HG03196 (cell line): ENCODE measurements around the gene APOLD1.
"Not testable (repeated sequence)": the region's sequence is repeated elsewhere in the genome, so short reads cannot be mapped to it uniquely, and the experiment has no call there.

Source experiments
- ATAC-seq: cut with Tn5 transposase; IDR thresholded peaks from one replicate; pipeline ENCODE4 v1.9.1; 2021; ENCODE audit not compliant: unreplicated experiment

Gene APOLD1

DNA sequence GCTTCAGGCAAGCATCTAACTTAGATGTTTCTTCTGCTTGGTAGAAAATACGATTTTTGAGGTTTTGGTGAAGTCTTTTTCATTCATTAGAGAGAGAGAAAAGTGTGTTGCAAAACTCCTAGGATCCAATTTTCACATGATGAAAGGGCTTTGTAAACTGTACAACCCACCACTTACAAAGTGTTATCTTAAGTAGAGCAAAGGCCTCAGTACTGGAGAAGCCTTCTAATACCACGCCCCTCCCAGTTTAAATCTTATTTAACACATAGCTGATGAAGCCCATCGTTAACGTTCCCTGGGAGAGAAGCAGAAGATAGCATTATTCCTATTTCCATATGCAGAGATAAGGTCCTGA is 869 bp downstream of the APOLD1 start:
- peak; percentile 5 for ATAC-seq

DNA sequence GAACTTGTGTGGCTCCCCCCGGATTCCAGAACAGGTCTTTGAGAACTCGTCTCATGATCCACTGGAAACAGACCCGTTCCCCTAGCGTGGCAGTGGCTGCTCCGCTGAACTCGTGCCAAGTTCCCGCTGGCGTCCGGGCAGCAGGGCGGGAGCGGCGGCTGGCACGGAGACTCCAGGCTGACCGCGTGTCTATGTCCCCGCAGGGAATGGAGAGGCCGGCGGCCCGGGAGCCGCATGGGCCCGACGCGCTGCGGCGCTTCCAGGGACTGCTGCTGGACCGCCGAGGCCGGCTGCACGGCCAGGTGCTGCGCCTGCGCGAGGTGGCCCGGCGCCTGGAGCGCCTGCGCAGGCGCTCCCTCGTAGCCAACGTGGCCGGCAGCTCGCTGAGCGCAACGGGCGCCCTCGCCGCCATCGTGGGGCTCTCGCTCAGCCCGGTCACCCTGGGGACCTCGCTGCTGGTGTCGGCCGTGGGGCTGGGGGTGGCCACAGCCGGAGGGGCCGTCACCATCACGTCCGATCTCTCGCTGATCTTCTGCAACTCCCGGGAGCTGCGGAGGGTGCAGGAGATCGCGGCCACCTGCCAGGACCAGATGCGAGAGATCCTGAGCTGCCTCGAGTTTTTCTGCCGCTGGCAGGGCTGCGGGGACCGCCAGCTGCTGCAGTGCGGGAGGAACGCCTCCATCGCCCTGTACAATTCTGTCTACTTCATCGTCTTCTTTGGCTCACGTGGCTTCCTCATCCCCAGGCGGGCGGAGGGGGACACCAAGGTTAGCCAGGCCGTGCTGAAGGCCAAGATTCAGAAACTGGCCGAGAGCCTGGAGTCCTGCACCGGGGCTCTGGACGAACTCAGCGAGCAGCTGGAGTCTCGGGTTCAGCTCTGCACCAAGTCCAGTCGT is 1.5 kb downstream of the APOLD1 start:
- ATAC-seq, result peak; percentile 71

DNA sequence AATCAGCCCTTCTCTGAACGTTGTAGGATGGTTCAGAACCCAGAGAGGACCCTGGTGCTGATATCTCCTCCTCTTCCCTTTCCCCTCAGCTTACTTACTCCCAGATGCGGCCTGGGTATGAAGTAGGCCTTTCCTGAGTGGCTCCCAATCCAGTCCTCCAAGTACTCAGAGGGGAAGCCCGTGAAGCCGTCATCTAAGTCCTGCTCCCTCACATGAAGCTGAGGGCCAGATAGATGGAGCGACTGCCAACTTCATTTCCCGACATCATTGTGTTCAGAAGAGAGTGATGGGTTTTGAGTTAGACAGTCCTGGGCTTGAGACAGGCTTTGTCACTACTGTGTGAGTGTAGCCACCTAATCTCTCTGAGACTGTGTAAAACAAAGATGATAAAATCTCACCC is 2.7 kb downstream of the APOLD1 start:
- no peak for ATAC-seq

DNA sequence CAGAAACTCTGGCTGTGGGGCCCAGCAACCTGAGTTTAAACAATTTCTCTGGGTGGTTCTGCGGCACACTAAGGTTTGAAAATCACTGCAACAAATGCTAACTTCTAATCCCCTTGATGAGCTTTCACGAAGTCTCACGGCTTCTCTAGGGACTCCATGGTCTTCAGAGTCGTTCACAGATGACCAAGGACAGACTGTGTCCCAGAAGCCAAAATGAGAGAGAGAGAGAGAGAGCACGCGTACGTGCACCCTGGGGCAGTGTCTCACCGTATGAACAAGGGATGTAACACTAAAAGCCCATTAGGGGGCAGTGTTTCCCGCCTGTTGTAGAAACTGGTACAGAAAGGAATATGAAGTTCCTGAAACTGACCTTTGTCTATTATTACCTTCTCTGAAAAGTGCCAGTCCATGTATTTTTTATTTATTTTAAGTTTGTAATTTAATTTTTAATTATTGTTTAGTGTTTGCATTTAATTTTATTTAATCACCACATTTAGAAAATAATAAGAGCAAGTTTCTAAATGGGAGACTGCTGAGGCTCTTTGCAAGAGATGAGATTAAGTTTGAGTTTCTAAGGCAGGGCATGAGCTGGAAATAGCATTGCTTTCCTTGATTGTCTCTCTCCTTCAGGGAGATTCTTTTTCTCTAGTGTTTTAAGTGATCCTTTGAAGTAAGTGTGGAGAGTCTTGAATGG is 3.4 kb downstream of the APOLD1 start:
- ATAC-seq, result peak; percentile 49

DNA sequence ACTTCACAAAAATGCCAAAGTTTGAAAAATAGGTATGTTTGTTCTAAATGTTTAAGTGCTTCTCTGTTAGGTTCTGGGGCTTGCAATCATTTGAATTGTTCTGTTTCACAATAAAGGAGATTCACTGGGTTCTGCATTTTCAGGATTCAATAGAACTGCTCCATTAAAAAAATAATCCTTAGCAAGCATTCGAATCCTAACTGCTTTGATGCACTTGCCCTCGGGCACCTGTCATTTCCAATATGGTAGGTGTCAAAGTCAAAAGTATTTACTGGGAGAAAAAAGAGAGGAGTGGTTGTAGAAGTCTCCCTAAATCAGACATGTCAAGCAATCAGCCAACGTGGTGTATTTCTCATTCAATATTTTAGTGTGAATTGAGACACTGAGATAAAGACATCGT is 5.5 kb downstream of the APOLD1 start:
- ATAC-seq, result no peak

DNA sequence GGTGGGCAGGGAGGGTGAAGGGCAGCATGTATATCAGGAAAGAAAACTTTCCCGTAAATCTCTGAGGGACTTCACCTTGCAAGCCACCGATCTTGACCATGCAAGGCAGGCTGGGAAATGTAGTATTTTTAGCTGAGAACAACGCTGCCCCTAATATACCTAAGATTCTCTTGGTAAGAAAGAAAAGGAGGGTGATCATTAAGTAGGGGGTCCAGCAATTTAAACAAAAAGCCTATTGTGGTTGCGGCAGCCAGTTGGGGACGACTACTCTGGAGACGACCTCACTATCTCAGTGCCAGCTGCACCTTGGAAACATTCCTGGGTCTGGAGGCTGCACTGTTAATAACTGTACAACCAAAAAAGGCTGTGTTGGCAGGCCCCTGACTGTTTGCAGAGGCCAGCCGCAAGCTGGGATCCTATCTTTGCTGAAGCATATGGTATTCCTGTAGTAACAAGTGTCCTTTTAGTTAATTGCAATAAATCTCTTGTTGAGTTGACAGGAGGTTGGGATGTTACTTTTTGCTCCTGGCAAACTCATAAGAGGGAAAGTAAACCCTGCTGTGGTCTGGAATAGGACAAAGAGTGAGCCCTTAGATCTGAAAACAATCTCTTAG is 6.4 kb downstream of the APOLD1 start:
- no peak for ATAC-seq

DNA sequence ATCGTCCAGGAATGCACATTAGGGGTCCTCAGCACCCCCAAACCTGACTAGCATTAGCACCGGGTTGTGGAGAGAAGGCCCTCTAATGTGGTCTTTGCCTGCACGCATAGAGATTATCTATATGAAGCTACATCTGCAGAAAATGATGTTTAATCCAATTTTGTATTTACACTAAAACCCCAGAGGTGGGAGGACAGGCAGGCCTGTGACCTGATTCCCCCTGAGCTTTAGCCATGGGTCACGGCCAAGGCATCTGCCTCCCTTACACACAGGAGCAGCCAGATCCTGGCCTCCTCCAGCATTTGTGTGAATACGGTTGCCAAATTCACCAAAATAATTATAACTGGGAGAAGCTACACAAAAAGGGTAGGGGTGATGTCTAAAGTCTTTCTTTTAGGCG is 7.0 kb downstream of the APOLD1 start:
- no peak for ATAC-seq

DNA sequence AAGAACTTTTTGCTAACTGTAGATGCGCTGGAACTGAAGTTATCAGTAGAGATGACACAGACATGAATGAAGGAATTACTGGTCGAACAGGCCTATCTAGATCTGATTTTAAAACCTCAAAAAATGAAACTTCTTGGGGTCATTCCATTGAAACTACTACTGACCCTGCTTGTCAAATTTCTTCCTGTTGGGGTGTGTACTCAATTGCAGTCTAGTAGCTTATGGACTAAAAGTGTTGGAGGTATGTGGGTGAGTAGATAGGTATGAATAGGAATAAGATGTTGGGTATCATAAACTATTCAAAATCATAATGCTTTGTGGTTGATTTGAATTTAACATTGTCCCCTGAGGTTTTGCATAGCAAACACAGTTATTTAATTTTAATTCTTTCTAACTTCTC is 9.2 kb downstream of the APOLD1 start:
- ATAC-seq, result no peak

DNA sequence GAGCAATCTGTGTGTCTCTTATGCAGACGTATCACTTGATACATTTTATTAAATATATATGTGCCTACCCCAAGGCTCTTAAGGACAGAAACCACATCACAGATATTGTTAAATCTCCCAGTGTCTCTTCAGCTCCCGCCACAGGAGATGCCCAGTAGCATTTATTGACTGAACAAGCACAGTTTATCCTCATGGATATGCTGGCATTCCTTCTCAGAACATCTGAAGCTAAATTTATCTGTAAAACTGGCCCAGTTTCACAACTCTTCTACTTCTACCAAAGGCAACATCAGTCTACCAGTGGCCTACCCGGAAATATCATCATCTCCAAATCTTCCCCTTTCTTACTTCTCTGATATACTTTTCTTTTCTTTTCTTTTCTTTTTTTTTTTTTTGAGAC is 10.7 kb downstream of the APOLD1 start:
- no peak for ATAC-seq

DNA sequence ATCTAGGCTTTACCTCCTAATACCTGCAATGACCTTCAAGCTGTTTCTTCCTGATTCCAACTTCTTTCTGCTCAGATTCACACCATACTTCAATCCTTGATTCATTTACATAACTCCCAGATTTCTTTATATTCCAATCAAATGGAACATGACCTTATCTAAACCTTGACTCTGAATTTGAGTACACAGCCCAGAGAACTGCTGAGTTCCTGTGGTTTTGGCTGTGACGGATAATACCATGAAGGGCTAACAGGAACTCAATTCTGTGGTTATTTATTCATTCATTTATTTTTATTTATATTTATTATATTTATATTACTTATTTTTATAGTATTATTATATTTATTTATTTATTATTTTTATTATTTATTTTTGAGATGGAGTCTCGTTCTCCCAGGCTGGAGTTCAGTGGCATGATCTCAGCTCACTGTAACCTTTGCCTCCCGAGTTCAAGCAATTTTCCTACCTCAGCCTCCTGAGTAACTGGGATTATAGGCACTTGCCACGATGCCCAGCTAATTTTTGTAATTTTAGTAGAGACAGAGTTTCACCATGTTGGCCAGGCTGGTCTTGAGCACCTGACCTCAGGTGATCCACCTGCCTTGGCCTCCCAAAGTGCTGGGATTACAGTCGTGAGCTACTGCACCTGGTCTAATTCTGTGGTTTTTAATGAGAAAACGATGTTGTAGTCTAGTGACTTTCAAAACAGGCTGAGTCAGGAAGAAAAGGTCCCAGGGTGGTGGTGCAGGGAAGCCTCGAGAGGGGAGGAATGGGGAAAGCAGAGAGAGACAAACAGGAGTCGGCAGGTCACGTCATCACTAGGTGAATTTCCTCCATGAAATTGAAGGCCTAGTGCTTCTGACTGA is 11.7 kb downstream of the APOLD1 start:
- ATAC-seq, result no peak

DNA sequence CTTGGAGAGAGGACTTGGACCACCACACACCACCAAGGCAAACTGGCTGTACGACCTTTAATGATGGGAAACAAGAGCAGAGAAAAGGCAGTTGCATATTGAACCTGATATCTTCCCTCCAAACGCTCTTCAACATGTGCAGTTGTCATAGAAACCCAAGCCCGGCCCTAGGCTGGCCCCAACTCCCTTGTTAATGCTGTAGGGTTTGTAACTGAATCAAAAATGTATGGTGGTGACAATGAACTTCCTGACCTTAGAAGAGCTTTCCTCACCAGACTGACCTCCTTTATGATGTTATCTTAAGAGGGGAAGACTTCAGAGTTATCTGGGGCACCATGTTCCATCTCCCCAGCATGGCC is 12.3 kb downstream of the APOLD1 start:
- no peak for ATAC-seq

DNA sequence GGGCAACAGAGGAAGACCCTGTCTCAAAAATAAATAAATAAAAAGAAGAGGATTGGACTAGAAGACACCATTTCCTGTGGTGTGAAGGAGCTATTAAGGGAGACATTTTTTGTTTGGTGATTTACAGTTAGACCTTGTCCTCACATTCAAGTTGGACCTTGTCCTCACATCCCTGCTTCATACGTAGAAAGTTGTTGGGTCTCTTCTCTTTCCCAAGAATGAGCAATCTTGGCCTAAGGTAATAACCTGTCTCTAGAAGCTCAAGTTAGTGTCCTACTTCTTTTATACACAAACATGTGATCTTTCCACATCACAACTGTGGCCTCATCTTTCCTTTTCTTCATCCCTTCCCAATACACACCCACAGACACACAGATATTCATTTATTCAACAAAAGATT is 13.0 kb downstream of the APOLD1 start:
- ATAC-seq, result no peak

DNA sequence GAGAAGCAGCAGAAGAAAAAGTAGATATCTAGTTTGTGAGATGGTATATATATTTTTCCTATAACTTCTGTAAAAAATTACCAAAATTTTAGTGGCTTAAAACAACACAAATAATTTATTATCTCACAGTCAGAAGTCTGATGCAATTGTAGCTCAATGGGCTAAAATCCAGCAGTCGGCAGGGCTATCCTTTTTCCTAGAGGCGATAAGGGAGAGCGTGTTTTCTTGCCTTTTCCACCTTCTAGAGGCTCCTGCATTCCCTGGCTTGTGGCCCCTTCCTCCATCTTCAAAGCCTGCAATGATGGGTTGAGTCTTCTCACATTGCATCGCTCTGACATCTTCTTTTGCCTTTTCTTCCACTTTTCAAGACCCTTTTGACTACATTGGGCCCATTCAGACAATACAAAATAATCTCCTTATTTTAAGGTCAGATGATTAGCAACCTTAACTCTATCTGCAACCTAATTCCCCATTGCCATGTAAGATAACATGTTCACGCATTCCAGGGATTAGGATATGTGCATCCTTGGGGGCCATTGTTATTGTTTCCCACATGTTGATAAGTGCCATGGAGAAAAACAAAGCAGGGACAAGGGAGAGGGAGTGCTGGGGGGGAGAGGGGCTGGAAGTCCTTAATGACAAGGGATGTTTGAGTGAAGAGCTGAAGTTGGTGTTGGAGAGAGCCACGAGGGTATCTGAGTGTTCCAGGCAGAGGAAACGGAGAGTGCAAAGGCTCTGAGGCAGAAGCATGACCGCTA is 13.9 kb downstream of the APOLD1 start:
- ATAC-seq, result no peak

DNA sequence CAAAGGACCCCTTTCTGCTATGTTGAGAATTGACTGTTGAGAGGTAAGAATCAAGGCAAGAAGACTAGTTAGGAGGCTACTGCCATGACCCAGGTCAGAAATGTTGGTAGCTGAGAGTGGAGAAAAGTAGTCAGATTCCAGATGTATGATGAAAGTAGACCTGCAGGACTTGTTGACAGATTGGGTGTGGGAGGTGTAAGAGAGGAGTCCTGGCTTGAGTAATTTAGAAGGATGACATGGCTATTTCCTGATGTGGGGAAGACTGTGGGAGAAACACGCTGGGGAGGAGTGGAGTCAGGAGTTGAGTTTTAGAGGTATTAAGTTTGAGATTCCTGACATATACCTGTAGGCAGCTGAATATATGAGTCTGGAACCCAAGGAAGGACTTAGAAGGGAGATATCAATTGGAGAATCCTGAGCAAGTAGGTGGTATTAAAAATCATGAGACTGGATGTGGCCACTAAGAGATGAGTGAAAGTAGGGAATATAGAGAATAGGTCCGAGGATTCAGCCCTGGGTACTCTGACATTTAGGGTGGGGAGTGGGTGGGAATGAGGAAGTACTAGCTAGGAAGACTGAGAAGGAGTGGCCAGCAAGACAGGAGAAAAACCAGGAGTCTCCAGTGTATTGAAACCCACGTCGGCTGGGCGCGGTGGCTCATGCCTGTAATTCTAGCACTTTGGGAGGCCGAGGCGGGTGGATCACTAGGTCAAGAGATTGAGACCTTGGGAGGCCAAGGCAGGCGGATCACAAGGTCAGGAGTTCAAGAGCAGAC is 15.1 kb downstream of the APOLD1 start:
- no peak for ATAC-seq

DNA sequence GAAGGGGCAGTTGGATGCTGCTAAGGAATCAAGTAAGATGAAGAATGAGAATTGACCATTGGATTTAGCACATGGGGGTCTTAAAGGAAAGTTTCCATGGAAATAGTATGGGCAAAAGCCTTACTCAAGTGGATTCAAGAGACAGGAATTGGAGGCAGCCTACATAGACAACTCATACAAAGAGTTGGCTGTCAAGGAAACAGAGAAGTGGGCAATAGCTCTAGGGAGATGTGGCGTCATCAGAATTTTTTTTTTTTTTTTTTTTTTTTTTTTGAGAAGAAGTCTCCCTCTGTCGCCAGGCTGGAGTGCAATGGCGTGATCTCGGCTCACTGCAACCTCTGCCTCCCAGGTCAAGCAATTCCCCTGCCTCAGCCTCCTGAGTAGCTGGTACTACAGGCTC is 16.2 kb downstream of the APOLD1 start:
- not testable (repeated sequence) for ATAC-seq

DNA sequence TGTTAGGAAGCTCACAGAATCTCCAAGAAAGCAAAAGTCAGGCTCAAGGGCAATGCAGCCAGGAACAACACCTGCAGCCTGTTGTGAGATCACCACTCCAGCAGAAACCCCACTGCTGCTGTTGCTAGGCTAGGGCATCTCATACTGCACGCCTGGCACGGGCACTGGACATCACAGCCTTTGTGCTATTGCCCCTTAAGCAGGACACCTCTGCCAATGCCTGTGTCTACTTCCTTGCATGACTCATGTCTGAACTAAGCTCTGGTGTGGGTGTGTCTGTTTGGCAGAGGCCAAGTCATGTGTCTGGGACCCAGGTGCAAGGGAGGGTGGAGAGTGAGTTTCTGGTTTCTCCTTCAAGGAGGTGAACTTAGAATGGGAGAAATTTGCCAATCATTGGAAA is 17.7 kb downstream of the APOLD1 start:
- peak; percentile 66 for ATAC-seq

DNA sequence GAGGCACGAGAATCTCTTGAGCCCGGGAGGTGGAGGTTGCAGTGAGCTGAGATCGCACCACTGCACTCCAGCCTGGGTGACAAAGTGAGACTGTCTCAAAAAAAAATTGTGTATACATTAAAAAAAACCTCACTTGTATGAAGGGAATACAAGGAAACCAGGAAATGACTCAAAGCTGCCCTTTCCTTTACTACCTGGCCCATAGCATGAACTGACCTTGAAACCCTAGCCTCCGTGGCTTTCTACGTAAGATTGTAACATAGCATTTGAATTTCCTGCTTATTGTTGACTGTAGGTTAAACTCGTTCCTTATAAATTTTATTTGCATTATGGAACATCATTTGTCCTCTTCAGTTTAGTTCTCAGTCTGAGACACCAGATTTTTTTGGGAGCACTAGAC is 18.6 kb downstream of the APOLD1 start:
- no peak for ATAC-seq

DNA sequence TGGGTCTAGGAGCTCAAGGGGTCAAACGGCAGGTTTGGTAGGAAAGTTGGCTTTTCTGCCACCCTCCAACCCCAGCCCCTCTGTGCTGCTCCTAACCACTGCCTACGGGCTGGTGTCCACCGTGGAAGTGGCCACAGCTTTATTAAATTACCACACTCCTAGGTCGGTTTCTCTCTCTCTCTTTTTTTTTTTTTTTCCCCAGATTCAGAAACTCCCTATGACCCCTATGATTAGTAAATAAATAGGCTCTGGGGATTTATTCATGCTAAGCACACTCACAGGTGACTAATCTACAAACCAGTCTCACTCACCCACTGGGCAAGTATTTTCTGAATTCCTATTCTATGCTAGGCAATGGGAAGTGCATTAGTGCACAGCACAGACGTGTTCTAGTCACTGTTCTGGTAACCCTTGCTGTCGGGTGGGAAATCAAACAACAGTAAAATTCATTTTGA is 19.0 kb downstream of the APOLD1 start:
- ATAC-seq, result no peak

DNA sequence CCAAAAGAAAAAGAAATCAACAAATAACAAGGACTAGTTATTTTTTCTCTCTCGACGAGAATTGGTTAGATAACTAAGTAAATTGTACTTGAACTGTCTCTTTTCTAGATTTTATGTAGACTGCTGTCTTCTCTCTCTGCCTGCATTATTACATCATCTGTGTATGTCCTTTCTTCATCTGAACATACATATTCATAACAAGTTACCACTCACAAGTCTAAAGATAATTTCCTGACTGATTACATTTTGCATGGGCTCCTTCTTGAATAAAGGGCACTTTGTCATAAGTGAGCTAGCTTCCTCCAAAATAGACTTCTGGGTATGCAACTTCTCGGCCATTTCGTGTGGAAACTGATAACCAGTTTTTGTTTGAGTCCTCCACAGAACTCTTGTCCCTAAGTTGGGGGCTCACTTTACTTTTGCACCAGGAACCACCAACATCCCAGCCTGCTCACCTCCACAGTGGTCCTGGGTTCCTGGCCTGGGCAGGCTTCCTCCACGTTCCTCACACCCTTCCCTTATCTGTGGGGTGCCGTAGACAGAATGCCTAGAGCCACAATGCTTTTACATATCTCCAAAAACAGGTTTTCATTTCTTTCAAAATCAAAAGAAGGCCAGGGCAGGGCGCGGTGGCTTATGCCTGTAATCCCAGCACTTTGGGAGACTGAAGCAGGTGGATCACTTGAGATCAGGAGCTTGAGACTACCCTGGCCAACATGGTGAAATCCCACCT is 21.5 kb downstream of the APOLD1 start:
- no peak for ATAC-seq
